ENCODE measurements around the gene ODF2.

DNA sequence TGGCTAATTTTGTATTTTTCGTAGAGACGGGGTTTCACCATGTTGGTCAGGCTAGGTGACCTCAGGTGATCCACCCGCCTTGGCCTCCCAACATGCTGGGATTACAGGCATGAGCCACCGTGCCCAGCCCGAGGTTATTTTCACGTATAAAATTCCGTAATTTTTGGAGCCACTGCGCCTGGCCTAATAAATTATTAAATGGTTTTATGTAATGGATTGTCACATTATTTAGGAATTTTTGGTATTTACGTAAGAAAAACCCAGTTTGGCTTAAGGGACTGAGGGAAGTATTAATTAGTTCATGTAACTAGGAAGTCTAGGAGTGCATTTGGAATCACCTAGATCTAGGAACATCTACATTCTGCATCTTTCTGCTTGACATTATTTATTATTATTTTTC is 57.0 kb downstream of the ODF2 start:
- TF ChIP-seq, protein P1, sequence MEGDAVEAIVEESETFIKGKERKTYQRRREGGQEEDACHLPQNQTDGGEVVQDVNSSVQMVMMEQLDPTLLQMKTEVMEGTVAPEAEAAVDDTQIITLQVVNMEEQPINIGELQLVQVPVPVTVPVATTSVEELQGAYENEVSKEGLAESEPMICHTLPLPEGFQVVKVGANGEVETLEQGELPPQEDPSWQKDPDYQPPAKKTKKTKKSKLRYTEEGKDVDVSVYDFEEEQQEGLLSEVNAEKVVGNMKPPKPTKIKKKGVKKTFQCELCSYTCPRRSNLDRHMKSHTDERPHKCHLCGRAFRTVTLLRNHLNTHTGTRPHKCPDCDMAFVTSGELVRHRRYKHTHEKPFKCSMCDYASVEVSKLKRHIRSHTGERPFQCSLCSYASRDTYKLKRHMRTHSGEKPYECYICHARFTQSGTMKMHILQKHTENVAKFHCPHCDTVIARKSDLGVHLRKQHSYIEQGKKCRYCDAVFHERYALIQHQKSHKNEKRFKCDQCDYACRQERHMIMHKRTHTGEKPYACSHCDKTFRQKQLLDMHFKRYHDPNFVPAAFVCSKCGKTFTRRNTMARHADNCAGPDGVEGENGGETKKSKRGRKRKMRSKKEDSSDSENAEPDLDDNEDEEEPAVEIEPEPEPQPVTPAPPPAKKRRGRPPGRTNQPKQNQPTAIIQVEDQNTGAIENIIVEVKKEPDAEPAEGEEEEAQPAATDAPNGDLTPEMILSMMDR (IDR thresholded peaks at IDR 0.05), result no peak
- TF ChIP-seq POLR2AphosphoS5 (IDR thresholded peaks at IDR 0.05), result no peak

All from upper lobe of left lung (tissue), 4 donors.